Brain microvascular endothelial cell (primary cell): ENCODE measurements around the gene MYO1G.

ENCODE experiments used
- DNase-seq: peaks from one replicate; pipeline ENCODE4 v3.0.0-alpha.2; 2020
- H3K27ac ChIP-seq: fragments of 250-450 bp; sonication (Bioruptor Pico); 2 replicates; pipeline ENCODE4 v1.5.1; 2020; ENCODE audit warnings: mild to moderate bottlenecking, moderate library complexity
- H3K27me3 ChIP-seq: fragments of 250-450 bp; sonication (Bioruptor Pico); replicated peaks from 2 replicates; pipeline ENCODE4 v1.5.1; 2020; ENCODE audit warnings: mild to moderate bottlenecking
- H3K36me3 ChIP-seq: fragments of 250-450 bp; sonication (Bioruptor Pico); replicated peaks from 2 replicates; pipeline ENCODE4 v1.5.1; 2020; ENCODE audit warnings: mild to moderate bottlenecking
- H3K4me3 ChIP-seq: 2 replicates; pipeline ENCODE4 v1.5.1; 2011; ENCODE audit warnings: low read depth, mild to moderate bottlenecking, control low read depth, low read length, moderate library complexity
- CTCF ChIP-seq: IDR thresholded peaks from 2 replicates; pipeline ENCODE4 v1.5.1; 2011; ENCODE audit warnings: low read depth, mild to moderate bottlenecking, moderate library complexity, low read length, control low read depth, inconsistent platforms; ENCODE audit errors: missing control alignments
- in situ Hi-C: cut with HindIII; loops from 2 replicates; pipeline ENCODE4 v1.10.0; 2017; ENCODE audit warnings: low sequenced_read_pairs, low pct_ligation_motif_present

Gene MYO1G

GRCh38 chr7:45013465-45013967 lies 34.7 kb upstream of the MYO1G start:
- Histone ChIP-seq H3K27me3 (no peaks in the 10 kb centered on the region), H3K36me3 (no peaks in the 10 kb centered on the region), H3K27ac (no peak overlapping the region), H3K4me3 (no peak overlapping the region)
- TF ChIP-seq CTCF = no peak
- no peak for DNase-seq
- in situ Hi-C loops = no loop called here

- no peak for TF ChIP-seq CTCF
- no peak for DNase-seq
- Histone ChIP-seq H3K4me3 (no peak overlapping the region), H3K27ac (no peak overlapping the region), H3K36me3 (no peaks in the 10 kb centered on the region), H3K27me3 (no peaks in the 10 kb centered on the region)
- in situ Hi-C loops = no loop called here
Observed at GRCh38 chr7:45007571-45008328, 28.9 kb upstream of the MYO1G start.

GRCh38 chr7:45007106-45007505 lies 28.3 kb upstream of the MYO1G start:
- in situ Hi-C loops = no loop called here
- DNase-seq = no peak
- no peak for TF ChIP-seq CTCF

GRCh38 chr7:45003789-45004188 lies 25.0 kb upstream of the MYO1G start:
- TF ChIP-seq CTCF = no peak
- in situ Hi-C loops = no loop called here
- H3K36me3 ChIP-seq = no peaks in the 10 kb centered on the region
- no peak overlapping the region for H3K27ac ChIP-seq
- H3K27me3 ChIP-seq = no peaks in the 10 kb centered on the region
- no peak for DNase-seq
- H3K4me3 ChIP-seq = no peak overlapping the region

More at GRCh38 chr7:45007106-45007505, 28.3 kb upstream of the MYO1G start:
- Histone ChIP-seq H3K27me3 (no peaks in the 10 kb centered on the region), H3K4me3 (no peak overlapping the region), H3K36me3 (no peaks in the 10 kb centered on the region), H3K27ac (no peak overlapping the region)

- TF ChIP-seq CTCF = no peak
- in situ Hi-C loops = no loop called here
- Histone ChIP-seq H3K36me3 (no peaks in the 10 kb centered on the region), H3K27ac (no peak overlapping the region), H3K27me3 (no peaks in the 10 kb centered on the region), H3K4me3 (no peak overlapping the region)
- DNase-seq = no peak
Observed at GRCh38 chr7:45001826-45002225, 23.0 kb upstream of the MYO1G start.
